GM18861 (cell line): Measurements from ENCODE around the gene MAGEA9B.
"Not testable (repeated sequence)": the region's sequence is repeated elsewhere in the genome, so short reads cannot be mapped to it uniquely, and the experiment has no call there.

Experiments
- ATAC-seq: cut with Tn5 transposase; IDR thresholded peaks from one replicate; pipeline ENCODE4 v1.9.1; 2021; ENCODE audit not compliant: unreplicated experiment

Gene MAGEA9B

GRCh38 chrX:149587359-149587758 is at the start of gene MAGEA9B:
Gene MAGEA9B, minus strand, starts transcription at chrX:149587459. Its CDS starts 4,280 bp downstream, at chrX:149583179.
- ATAC-seq: not testable (repeated sequence)

GRCh38 chrX:149633511-149633910 is 46.3 kb upstream of the MAGEA9B start:
- no peak for ATAC-seq

GRCh38 chrX:149631234-149632165 is 44.2 kb upstream of the MAGEA9B start, which contains the start of gene TMEM185A:
Gene TMEM185A, minus strand, starts transcription at chrX:149631792. Its CDS starts 212 bp downstream, at chrX:149631580.
- ATAC-seq: peak; percentile 68

- no peak for ATAC-seq
Observed at GRCh38 chrX:149630681-149631233, 43.5 kb upstream of the MAGEA9B start.

- no peak for ATAC-seq
Observed at GRCh38 chrX:149629730-149630387, 42.6 kb upstream of the MAGEA9B start.

GRCh38 chrX:149628768-149629167 is 41.5 kb upstream of the MAGEA9B start:
- no peak for ATAC-seq

- ATAC-seq: no peak
Observed at GRCh38 chrX:149628280-149628679, 41.0 kb upstream of the MAGEA9B start.

- ATAC-seq: not testable (repeated sequence)
Observed at GRCh38 chrX:149626829-149627228, 39.6 kb upstream of the MAGEA9B start.

- not testable (repeated sequence) for ATAC-seq
Observed at GRCh38 chrX:149619662-149620061, 32.4 kb upstream of the MAGEA9B start.

GRCh38 chrX:149618871-149619270 is 31.6 kb upstream of the MAGEA9B start:
- ATAC-seq: no peak

GRCh38 chrX:149611623-149612175 is 24.4 kb upstream of the MAGEA9B start:
- ATAC-seq: no peak

- ATAC-seq: no peak
Observed at GRCh38 chrX:149610511-149610910, 23.3 kb upstream of the MAGEA9B start.

- ATAC-seq: no peak
Observed at GRCh38 chrX:149607699-149608098, 20.4 kb upstream of the MAGEA9B start.

- not testable (repeated sequence) for ATAC-seq
Observed at GRCh38 chrX:149605248-149605885, 18.1 kb upstream of the MAGEA9B start.

- not testable (repeated sequence) for ATAC-seq
Observed at GRCh38 chrX:149598603-149599002, 11.3 kb upstream of the MAGEA9B start.

- ATAC-seq: not testable (repeated sequence)
Observed at GRCh38 chrX:149595943-149596342, 8.7 kb upstream of the MAGEA9B start.

- ATAC-seq: not testable (repeated sequence)
Observed at GRCh38 chrX:149595214-149595613, 8.0 kb upstream of the MAGEA9B start, which contains the start of gene HSFX2. Gene HSFX2, minus strand, starts transcription at chrX:149595314. Its CDS starts 614 bp downstream, at chrX:149594700.

- not testable (repeated sequence) for ATAC-seq
Observed at GRCh38 chrX:149590993-149591392, 3.7 kb upstream of the MAGEA9B start.

GRCh38 chrX:149585631-149586030 is 1.6 kb downstream of the MAGEA9B start:
- ATAC-seq: not testable (repeated sequence)

- peak; percentile 99 for ATAC-seq
Observed at GRCh38 chrX:149573456-149573855, 13.8 kb downstream of the MAGEA9B start.
